Body of pancreas (tissue), 4 donors: ENCODE data around the gene TRIM17. TPM values are rescaled to one million over a fixed set of nuclear protein-coding genes. Genes with fewer than 3 reads are reported as not detected.

Source experiments
- ATAC-seq: fragments of 150-250 bp; one replicate; pipeline ENCODE4 v1.9.1; 2016
- DNase-seq, 4 donors: peaks; one replicate each; pipeline ENCODE4 v3.0.0-alpha.2; 2019
- H3K27ac ChIP-seq, 4 donors: fragments of 200-600 bp; sonication (generic); 1 replicate in 3 of 4; 2 replicates in 1 of 4; pipeline versions ENCODE4 v1.5.1 to v1.6.1; 2016 to 2019; ENCODE audit warnings: mild to moderate bottlenecking in 1 of 4, mixed read lengths in 1 of 4, moderate library complexity in 1 of 4
- H3K27me3 ChIP-seq, 2 donors: fragments of 200-600 bp; sonication (generic); one replicate each; pipeline ENCODE4 v1.6.0; 2016; ENCODE audit warnings: mild to moderate bottlenecking in 1 of 2
- H3K36me3 ChIP-seq, 2 donors: fragments of 200-600 bp; sonication (generic); replicated peaks in 1 of 2; 2 replicates each; pipeline ENCODE4 v1.5.1; 2016; ENCODE audit warnings: low read depth in 2 of 2; ENCODE audit not compliant: insufficient read depth in 1 of 2
- H3K4me1 ChIP-seq: fragments of 200-600 bp; sonication (generic); one replicate; pipeline ENCODE4 v1.6.0; 2016
- H3K4me3 ChIP-seq, 2 donors: fragments of 200-600 bp; sonication (generic); 1 replicate in 1 of 2; 2 replicates in 1 of 2; pipeline ENCODE4 v1.5.1; 2016 to 2019
- H3K9me3 ChIP-seq, 3 donors: fragments of 200-600 bp; sonication (generic); 1 replicate in 2 of 3; 2 replicates in 1 of 3; pipeline ENCODE4 v1.5.1; 2016
- POLR2A ChIP-seq, 3 donors: fragments of 450-650 bp; IDR thresholded peaks; one replicate each; pipeline ENCODE4 v1.6.1; 2016; ENCODE audit warnings: antibody characterized with exemption in 3 of 3, mild to moderate bottlenecking in 2 of 3
- WGBS, 2 donors: methylation state at CpG; one replicate each; pipeline ENCODE4 v1.1.5; 2017; 5-methylcytosine and 5-hydroxymethylcytosine counted together
- intact Hi-C: fragments of 100-400 bp; cut with DNase I; formaldehyde crosslinking; loops from one replicate; pipeline ENCODE4 v1.15.1; 2023
- total RNA-seq, 2 donors: library from RNA; depleted of rRNA; stranded (reverse); fragments of >200 nt; gene quantifications; one replicate each; pipeline ENCODE4 v1.1.0, GENCODE V29; 2016
- TF ChIP-seq, protein P1 (sequence below), 7 experiments: fragments of 450-650 bp in 4 of 7; fragments of 200-600 bp in 3 of 7; sonication (generic) in 3 of 7; IDR thresholded peaks; one replicate each; pipeline ENCODE4 v1.5.1; 2016 to 2019; ENCODE audit warnings: antibody characterized with exemption in 7 of 7

Gene TRIM17
- total RNA-seq, 2 donors from 2014 or later: 1.0 TPM; not detected in 1

DNA sequence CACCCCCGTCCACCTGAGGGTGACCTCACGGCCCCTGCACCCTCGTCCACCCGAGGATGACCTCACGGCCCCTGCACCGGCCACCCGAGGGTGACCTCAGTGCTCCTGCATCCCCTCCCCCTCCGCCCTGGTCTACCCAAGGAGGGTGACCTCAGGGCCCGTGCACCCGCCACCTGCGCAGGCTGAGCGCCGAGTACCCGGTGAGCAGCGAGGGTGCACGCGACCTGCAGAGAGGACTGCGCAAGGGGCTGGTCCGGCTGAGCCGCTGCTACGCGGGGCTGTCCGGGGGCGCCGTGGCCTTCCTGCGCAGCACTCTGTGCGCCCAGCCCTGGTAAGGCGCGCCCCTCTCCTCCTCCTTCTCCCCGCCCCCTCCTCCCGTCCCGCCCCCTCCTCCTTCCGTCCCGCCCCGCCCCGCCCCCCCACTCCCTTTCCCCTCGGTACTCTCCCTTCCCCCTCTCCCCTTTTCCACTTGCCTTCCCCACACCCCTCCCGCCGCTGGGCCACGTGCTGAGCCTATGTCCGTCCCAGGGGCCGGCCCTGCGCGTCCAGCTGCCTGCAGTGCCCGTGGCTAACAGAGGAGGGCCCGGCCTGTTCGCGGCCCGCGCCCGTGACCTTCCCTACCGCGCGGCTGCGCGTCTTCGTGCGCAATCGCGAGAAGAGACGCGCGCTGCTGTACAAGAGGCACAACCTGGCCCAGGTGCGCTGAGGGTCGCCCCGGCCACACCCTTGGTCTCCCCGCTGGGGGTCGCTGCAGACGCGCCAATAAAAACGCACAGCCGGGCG, 38.4 kb downstream of the TRIM17 start:
- ATAC-seq (peak; percentile 77), DNase-seq (peak; percentile 62 to 76 (median 70))
- no peaks in the 10 kb centered on the region for H3K9me3 ChIP-seq
- H3K27ac ChIP-seq: peak overlapping the region in 3 of 4 donors; percentile 31 to 47 (median 41)
- WGBS, 2 donors: 5 to 12% methylated on average over 5 to 66 of the region's 73 CpGs
- H3K4me3 ChIP-seq: peak overlapping the region; percentile 6 to 55
- H3K27me3 ChIP-seq: no peaks in the 10 kb centered on the region
- peak in 2 of 3 donors; percentile 35 to 44 for TF ChIP-seq POLR2A (IDR thresholded peaks at IDR 0.05)
- TF ChIP-seq, protein P1, sequence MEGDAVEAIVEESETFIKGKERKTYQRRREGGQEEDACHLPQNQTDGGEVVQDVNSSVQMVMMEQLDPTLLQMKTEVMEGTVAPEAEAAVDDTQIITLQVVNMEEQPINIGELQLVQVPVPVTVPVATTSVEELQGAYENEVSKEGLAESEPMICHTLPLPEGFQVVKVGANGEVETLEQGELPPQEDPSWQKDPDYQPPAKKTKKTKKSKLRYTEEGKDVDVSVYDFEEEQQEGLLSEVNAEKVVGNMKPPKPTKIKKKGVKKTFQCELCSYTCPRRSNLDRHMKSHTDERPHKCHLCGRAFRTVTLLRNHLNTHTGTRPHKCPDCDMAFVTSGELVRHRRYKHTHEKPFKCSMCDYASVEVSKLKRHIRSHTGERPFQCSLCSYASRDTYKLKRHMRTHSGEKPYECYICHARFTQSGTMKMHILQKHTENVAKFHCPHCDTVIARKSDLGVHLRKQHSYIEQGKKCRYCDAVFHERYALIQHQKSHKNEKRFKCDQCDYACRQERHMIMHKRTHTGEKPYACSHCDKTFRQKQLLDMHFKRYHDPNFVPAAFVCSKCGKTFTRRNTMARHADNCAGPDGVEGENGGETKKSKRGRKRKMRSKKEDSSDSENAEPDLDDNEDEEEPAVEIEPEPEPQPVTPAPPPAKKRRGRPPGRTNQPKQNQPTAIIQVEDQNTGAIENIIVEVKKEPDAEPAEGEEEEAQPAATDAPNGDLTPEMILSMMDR (IDR thresholded peaks at IDR 0.05): peak; percentile 28 to 73 (median 62)
- intact Hi-C loops: no loop called here
- no peaks in the 10 kb centered on the region for H3K36me3 ChIP-seq
- H3K4me1 ChIP-seq: peaks cover 17% of the 10 kb centered on the region

DNA sequence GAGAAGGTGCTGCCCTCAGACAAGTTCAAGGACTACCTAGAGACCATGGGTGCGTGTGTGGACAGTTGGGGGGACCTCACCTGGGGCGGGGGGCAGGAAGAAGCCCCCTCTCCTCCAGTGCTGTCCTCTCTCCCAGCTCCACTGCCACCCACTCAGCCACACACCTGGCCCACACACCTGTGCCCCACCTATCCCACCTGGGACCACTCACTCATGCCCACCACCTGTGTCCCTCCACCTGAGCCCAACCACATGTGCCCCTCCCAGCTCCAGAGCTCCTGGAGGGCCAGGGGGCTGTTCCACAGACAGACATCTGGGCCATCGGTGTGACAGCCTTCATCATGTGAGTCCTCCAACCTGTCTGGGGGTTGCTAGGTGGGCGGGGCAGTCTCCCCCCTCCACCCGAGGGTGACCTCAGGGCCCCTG, 39.0 kb downstream of the TRIM17 start:
- DNase-seq (no peak), ATAC-seq (no peak)
- no peaks in the 10 kb centered on the region for H3K27me3 ChIP-seq
- H3K36me3 ChIP-seq: no peaks in the 10 kb centered on the region
- no peak for TF ChIP-seq POLR2A (IDR thresholded peaks at IDR 0.05)
- 71 to 73% methylated on average over 3 to 5 of the region's 5 CpGs for WGBS, 2 donors
- H3K27ac ChIP-seq: peak overlapping the region in 1 of 4 donors; percentile 41
- peaks cover 17% of the 10 kb centered on the region for H3K4me1 ChIP-seq
- intact Hi-C loops: no loop called here
- H3K4me3 ChIP-seq: no peak overlapping the region
- no peaks in the 10 kb centered on the region for H3K9me3 ChIP-seq

DNA sequence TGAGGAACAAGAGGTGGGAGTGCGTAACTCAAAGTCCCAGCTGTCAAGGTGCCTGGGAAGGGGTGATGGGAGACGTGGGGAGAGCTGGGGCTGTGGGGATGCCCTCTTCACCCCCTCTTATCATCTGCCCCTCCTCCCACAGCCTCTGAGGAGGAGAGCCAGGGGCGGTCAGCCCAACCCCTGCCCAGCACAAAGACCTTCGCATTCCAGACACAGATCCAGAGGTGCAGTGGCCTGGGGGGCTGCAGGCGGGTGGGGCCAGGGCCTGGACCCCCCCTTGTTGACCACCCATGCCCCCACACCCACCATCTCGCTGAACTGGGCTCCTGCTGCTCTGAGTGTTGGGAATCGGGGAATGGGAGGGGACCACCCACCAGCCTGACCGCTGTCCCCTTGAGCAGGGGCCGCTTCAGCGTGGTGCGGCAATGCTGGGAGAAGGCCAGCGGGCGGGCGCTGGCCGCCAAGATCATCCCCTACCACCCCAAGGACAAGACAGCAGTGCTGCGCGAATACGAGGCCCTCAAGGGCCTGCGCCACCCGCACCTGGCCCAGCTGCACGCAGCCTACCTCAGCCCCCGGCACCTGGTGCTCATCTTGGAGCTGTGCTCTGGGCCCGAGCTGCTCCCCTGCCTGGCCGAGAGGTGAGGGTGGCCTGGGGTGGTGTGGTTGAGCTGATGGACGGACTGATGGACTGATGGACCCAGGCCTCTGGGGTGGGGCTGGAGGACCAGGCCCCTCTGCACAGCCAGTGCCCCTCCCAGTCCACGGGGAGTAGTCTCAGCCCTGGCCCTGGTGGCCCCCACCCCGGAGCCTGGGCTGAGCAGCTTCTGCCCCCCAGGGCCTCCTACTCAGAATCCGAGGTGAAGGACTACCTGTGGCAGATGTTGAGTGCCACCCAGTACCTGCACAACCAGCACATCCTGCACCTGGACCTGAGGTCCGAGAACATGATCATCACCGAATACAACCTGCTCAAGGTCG, 39.7 kb downstream of the TRIM17 start:
- H3K27me3 ChIP-seq: no peaks in the 10 kb centered on the region
- intact Hi-C loops: no loop called here
- no peak overlapping the region for H3K27ac ChIP-seq
- WGBS, 2 donors: 87 to 92% methylated on average over 11 to 30 of the region's 31 CpGs
- peak in 1 of 4 donors; percentile 10 for DNase-seq
- H3K4me1 ChIP-seq: peaks cover 17% of the 10 kb centered on the region
- no peak for ATAC-seq
- no peaks in the 10 kb centered on the region for H3K9me3 ChIP-seq
- no peak for TF ChIP-seq POLR2A (IDR thresholded peaks at IDR 0.05)
- TF ChIP-seq, protein P1 (IDR thresholded peaks at IDR 0.05): no peak
- no peaks in the 10 kb centered on the region for H3K36me3 ChIP-seq
- H3K4me3 ChIP-seq: no peak overlapping the region

DNA sequence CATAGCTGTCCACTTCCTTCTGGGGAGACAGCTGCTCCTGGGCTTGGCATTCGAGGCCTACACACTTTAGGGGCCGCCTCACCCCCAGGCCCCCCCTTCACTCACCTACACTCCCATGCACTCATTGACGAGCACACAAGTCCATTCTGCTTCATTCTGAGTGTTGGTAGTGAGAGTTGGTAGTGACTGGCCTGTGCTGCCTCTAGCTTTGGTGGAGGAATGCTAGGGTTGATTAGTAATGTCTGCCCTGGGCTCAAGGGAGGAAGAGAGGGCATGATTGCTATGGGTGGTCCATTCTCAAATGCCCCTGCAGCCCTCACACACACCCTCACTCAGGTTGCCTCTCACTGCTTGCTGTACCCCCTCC, 40.4 kb downstream of the TRIM17 start:
- H3K27ac ChIP-seq: no peak overlapping the region
- no peaks in the 10 kb centered on the region for H3K9me3 ChIP-seq
- H3K36me3 ChIP-seq: no peaks in the 10 kb centered on the region
- no peak for ATAC-seq
- H3K4me3 ChIP-seq: no peak overlapping the region
- H3K4me1 ChIP-seq: peaks cover 17% of the 10 kb centered on the region
- DNase-seq: no peak
- 94 to 100% methylated on average over 1 to 3 of the region's 3 CpGs for WGBS, 2 donors
- intact Hi-C loops: no loop called here
- H3K27me3 ChIP-seq: no peaks in the 10 kb centered on the region
- TF ChIP-seq POLR2A (IDR thresholded peaks at IDR 0.05): no peak
- TF ChIP-seq, protein P1 (IDR thresholded peaks at IDR 0.05): no peak
